Endometrial microvascular endothelial cells (primary cell): ENCODE results near the gene GUCY1A2. TPM values are rescaled to one million over a fixed set of nuclear protein-coding genes. Genes with fewer than 3 reads are reported as not detected.

Source experiments
- in situ Hi-C: cut with HindIII; loops from 2 replicates; pipeline ENCODE4 v1.10.0; 2017; ENCODE audit warnings: low sequenced_read_pairs, low pct_unique_long_range_greater_than_20kb; ENCODE audit errors: inconsistent ontology term
- total RNA-seq: library from RNA; depleted of rRNA; stranded (reverse); fragments of >200 nt; gene quantifications from one replicate; pipeline ENCODE4 v1.2.3, GENCODE V29; 2015; ENCODE audit errors: inconsistent ontology term

The GUCY1A2 gene
- total RNA-seq, 1 donor from 2014 or later = 0.28 TPM

GRCh38 chr11:107006076-107006833 lies 12.0 kb downstream of the GUCY1A2 start:
- in situ Hi-C loops = no loop called here

GRCh38 chr11:106999196-106999595 lies 19.1 kb downstream of the GUCY1A2 start:
- in situ Hi-C loops = no loop called here

DNA sequence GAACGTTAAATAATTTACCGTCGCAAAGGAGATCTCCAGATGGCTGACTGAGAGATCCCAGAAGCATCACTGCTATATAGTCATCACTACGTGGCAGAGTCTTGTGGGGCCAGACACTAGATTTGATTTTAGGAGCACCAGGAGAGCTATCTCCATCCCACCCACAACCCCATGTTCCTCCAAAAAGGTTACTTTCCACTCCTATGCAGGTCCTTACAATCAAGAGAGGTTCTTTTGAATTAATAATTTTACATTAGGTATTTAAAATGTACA lies 19.4 kb downstream of the GUCY1A2 start:
- in situ Hi-C loops = no loop called here

DNA sequence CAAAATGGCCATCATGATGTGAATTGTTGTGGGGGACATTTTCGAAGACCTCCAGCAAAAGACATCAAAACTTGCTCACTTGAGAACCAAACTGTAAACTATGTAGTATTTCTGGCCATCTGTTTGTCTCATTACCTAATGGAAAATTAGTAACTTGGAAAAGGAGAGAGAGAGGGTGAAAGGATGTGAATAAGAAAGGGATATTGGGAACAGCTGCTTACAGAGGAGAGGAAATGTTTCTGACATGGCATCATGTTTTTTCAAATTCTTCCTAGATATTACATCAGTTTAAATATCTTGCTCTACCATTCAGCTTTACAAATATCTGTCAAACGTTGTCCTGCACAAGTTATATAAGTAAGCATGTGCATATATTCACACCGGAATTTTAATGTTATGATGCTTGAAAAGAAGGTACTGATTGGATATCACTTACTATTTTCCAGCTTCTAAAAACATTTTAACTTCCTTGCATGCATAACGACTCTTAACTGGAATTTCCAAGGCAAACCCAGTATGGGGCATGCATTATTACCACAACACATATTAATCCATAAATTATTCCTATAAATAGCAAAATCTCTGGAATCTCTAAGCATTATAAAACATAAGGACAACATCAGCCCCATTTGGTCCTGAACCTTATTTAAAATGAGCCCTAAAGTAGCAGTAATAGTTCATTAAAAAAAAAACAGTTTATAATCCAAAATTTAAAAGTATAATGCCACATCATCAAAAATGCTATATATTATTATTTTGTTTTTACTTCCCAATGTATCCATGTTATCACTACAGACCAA lies 20.0 kb downstream of the GUCY1A2 start:
- in situ Hi-C loops = no loop called here

GRCh38 chr11:106997227-106997626 lies 21.0 kb downstream of the GUCY1A2 start:
- in situ Hi-C loops = no loop called here

- in situ Hi-C loops = no loop called here
Measured at GRCh38 chr11:106996691-106997090, 21.6 kb downstream of the GUCY1A2 start.

GRCh38 chr11:106990331-106990730 lies 27.9 kb downstream of the GUCY1A2 start:
- in situ Hi-C loops = no loop called here

DNA sequence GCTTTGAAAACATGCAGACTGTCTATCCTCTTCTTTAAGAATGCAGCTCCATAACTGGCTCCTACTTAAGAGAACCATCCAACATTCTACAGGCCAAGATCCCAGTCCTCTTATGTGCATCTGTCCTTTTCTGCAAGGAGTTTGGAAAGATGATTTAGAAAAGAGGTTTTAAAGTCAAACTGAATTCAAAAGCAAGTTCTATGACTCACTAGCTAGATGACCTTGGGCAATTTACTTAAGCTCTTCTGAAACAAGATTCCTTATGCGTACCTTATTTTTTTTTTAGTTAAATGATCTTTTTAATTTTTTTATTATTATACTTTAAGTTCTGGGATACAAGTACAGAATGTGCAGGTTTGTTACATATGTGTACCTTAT lies 29.2 kb downstream of the GUCY1A2 start:
- in situ Hi-C loops = no loop called here

DNA sequence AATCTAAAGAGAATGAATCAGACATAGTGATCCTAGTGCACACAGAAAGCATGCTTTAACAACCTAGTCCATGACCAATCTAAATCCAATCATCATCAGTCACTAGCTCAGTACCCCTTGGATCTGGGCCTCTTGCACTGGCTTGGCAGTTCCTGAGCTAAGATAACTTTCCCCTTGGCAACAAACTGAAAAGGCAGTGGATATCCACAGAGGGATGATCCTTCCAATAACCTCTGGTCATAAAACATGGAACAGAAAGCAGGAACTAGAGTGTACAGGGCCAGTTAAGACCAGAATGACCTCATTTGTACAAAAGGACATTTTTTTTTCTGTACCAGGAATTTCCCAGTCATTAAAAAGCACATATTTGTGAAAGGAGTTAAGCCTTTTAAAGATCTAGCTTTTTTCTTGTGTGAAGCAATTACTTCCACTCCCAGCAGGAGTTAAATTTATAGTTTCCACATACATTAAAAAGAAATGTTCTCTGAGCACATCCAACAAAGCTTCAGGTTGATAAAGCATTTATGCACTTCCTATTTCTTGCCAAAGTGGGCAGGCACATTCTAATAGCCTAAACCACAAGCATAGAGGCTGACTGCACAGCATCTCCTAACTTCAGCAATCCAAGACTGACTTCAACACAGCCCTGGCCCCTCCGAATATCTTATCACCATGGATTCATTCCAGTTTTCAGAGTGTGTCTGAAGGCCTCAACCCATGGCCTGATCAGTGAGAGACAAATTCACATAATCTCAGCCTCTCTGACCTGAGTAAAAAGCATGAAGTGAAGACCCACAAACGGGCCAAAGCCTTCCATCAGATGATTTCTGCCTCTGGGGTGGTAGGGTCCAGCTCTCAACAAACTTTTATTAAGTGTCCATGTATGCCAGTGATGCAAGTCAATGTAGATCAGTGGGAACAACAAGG lies 29.9 kb downstream of the GUCY1A2 start:
- in situ Hi-C loops = no loop called here

- in situ Hi-C loops = no loop called here
Measured at GRCh38 chr11:106986673-106987072, 31.6 kb downstream of the GUCY1A2 start.

DNA sequence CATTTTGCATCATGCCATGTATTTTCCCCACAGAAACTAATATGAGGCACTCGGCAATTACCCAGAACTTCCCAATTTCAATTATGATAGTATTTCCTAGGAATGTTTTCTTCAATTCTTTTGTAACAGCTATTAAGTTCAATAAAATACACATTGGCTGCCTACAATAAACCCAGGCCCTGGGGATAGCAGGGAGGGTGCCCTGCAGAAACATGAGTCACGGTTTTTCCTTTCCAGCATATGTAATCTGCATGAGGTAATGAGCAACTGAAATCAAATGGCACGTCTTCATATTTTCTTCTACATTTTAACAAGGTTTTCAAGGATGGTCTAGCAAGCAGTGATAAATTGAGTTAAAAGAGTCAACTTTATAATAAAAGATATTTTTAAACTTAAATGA lies 32.0 kb downstream of the GUCY1A2 start:
- in situ Hi-C loops = no loop called here

GRCh38 chr11:106983991-106984390 lies 34.3 kb downstream of the GUCY1A2 start:
- in situ Hi-C loops = no loop called here

- in situ Hi-C loops = no loop called here
Measured at GRCh38 chr11:106983261-106983660, 35.0 kb downstream of the GUCY1A2 start.

DNA sequence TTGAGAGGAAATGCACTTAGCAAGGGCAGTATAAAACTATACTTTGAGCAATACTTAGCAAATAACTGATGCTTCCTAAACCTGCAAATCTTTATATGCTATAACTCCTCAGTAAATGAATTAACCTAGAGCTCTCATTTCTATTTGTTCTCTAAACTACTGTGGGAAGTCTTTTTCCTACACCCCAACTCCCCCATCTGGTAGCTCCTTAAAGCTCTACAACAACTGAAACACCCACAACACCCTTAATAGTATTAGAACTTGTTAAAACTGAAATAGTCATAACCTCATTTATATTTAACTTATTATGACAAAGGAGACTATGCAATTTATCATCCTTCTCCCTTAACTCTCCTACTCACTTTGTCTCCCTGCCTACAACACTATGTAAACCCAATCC lies 43.4 kb downstream of the GUCY1A2 start:
- in situ Hi-C loops = no loop called here

GRCh38 chr11:106971864-106972263 lies 46.4 kb downstream of the GUCY1A2 start:
- in situ Hi-C loops = no loop called here

DNA sequence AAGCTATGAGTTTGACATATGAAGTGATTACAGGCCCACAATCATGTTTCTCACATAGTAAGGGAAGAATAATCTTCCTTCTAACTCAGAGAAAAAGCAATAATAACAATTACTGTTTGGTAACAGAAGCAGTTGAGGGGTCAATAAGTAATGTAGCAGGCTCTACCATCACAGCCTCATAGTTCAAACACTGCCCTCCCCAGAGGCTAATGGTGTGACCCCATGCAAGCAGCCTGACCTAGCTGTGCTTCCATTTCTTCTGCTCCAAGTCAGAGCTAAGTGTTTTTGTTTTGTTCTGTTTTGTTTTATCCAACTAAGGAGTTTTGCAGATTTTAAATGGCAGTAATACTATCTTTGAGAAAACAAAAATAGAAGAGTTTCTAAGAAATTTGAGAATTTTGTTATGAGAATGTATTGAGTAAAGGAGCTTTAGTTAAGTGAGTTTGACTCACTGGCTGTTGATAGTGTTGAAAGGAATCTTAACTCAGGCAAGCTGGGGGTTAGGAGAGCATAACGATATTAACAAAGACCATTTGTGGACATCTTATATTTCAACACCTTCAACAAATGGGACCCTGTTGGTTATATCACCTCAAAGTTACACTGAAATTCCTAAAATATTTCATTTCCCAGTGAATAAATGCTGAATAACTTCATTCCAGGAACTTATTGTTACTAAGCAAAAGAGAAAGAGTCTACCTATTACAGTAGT lies 48.5 kb downstream of the GUCY1A2 start:
- in situ Hi-C loops = no loop called here

GRCh38 chr11:106962995-106963394 lies 55.3 kb downstream of the GUCY1A2 start:
- in situ Hi-C loops = no loop called here

DNA sequence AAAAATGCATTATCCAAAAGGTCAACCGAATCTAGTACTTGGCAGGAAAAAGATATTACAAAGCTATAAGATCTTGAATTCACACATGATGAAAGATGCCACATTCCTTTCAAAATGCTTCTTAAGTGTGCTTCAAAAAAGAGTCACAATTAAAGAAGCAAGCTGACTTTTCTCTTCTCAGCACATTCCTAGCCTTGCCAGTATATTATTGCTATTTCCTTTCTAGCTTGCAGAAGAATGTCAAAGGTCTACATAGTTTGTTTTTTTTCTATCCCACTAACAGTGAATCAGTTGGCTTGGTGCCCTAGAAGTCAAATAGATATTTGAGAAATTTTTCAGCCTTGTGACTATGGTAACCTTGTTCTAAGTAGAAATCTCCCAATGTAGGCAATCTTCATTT lies 56.8 kb downstream of the GUCY1A2 start:
- in situ Hi-C loops = no loop called here

- in situ Hi-C loops = no loop called here
Measured at GRCh38 chr11:106961048-106961447, 57.2 kb downstream of the GUCY1A2 start.
